ENCODE measurements around the gene ASF1B.

The ASF1B gene

DNA sequence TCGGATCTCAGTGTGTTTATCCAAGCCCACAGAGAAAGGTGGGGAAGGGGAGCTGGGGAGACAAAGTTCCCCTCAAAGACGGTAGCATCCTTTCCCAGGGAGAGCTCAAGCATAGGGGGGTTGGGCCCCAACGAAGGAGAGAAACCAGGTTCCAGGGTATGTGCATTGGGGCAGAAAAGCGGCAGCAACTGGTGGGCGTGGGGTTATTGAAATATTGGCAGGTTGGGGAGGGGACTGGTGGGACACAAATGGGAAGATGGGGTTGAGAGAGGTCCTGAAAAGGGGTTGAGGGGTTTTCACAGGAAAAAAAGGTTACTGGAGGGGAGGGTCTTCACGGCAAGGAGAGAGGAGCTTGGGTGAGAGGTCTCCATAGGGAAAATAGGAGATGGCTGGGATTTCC is 1.0 kb downstream of the ASF1B start:
- no peak for DNase-seq

- DNase-seq = no peak
Measured at GRCh38 chr19:14127929-14128509, 8.4 kb downstream of the ASF1B start.

DNA sequence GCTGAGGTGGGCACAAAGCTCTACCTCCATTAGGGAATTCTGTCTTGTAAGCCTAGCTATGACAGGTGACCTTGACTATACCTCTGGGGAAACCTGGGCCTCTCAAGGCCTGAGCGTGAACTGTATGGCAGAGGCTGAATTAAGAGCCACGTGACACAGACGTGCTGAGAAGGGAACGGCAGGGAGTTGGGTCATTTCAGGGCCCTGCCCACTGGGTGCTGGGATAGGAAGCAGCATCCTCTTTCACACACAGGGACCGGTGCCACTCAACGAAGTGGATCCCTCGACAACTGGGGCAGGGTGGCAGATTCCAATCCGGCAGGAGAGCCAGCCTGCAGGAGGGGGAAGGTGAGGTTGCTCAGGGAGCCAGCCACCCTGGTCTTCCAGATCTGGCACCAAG is 9.2 kb downstream of the ASF1B start:
- DNase-seq = no peak

- no peak for DNase-seq
Measured at GRCh38 chr19:14122924-14123323, 13.5 kb downstream of the ASF1B start.

DNA sequence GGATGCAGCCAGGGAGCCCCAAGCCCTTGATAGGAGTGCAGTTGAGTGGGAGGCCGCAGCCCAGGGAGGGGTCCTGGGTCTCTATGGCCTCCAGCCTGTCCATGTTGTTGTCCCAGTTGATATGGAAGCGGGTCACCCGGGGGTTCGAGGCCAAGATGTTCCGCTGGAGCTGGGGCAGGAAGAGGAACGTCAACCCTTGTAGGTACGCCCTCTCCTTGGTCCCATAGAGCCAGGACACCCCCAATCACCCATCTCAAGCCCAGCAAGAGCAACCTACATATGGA is 15.9 kb downstream of the ASF1B start:
- no peak for DNase-seq

DNA sequence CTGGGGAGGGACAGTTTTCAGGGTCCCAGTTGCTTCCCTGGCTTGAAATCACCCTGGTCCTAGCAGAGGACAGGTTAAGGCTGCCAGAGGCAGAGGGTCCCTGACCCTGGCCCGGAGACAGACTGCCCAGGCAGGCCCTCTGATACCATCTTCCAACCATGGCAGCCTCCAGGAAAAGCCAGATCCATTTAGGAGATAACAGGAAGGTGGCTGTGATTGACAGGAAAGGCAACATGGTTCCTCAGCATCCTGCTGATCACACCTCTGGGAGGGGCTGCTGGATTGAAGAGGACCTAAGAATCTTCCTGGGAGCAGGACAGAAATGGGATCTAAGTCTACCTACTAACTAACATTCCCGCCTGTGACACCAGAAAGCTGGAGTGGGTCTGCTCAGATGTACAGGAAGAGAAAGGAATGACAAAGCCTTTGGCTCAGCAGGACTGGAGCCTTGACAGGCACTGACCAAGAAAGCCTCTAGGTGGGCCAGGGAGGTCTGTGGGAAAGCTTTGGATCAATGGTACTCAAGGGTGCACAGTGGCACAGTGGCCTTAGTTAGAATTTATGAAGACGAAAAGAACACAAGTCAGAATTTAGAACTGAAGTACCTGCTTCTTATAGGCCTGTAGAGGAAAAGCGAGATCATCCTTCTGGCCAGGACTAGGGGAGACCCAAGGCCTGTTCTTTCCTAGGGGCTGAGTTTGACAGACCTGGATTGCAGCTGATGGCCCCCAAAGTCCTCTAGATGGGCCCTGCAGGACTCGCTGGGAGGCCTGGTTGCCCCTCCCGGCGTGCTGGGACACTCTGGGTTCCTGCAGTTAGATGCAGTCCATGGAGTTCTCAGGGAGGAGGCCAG is 16.5 kb downstream of the ASF1B start:
- DNase-seq = no peak

- DNase-seq = no peak
Measured at GRCh38 chr19:14119146-14119545, 17.2 kb downstream of the ASF1B start.

- DNase-seq = peak; percentile 42
Measured at GRCh38 chr19:14118165-14119051, 18.0 kb downstream of the ASF1B start.

GRCh38 chr19:14117668-14118164 is 18.7 kb downstream of the ASF1B start, which contains the start of gene PRKACA:
Gene PRKACA, minus strand, starts transcription at chr19:14117762. Its CDS starts 215 bp downstream, at chr19:14117547.
- DNase-seq = peak; percentile 99

DNA sequence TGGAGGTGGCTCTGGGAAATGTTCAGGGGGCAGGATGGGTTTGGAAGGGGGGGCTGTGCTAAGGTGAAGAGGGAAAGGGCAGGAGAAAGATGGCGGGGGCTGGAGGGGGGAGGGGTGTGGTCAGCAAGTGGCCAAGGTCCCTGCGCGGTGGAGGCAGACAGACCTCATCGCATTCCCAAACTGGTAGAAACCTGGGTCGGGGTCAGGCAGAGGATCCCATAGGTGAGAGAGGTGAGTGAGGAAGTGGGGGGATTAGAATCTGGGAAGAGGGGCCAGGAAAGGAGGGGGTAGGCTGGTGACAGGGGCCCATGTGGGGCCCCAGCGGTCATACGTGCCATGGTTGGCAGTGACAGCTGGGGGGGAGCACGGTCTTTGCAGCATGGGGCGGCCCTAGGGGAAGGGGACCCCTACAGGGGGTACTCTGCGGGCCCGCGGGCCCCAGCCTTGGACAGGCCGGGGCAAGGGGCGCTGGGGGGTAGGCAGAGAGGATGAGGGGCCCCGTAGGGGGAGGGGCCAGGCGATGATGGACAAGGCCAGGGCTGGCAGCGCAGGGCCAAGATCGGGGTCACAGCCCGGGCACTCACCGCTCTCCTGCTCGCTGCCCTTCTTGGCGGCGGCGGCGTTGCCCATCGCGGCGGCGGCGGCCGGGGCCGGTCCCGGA is 19.3 kb downstream of the ASF1B start:
- peak; percentile 19 for DNase-seq

GRCh38 chr19:14116525-14116917 is 19.9 kb downstream of the ASF1B start:
- DNase-seq = no peak

- no peak for DNase-seq
Measured at GRCh38 chr19:14115756-14116155, 20.6 kb downstream of the ASF1B start.

DNA sequence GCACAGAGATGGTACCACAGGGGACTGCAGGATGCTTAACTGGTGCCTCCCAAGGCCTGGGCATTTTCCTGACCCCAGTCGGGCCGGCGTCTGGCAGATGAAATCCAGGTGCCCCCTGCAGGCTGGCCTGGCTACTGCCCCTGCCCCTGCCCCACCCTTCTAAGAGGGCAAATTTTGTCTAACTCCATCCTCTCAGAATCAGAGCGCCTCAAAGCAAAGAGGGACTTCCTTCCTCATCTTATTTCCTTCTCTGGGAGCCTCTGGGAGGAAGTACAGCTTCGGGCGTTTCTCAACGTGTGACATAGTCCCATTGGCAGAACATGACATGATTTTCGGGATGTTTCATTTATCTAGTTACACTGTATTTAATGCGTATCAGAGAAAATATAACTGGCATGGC is 21.5 kb downstream of the ASF1B start:
- peak; percentile 56 for DNase-seq

- DNase-seq = no peak
Measured at GRCh38 chr19:14114439-14114838, 21.9 kb downstream of the ASF1B start.

DNA sequence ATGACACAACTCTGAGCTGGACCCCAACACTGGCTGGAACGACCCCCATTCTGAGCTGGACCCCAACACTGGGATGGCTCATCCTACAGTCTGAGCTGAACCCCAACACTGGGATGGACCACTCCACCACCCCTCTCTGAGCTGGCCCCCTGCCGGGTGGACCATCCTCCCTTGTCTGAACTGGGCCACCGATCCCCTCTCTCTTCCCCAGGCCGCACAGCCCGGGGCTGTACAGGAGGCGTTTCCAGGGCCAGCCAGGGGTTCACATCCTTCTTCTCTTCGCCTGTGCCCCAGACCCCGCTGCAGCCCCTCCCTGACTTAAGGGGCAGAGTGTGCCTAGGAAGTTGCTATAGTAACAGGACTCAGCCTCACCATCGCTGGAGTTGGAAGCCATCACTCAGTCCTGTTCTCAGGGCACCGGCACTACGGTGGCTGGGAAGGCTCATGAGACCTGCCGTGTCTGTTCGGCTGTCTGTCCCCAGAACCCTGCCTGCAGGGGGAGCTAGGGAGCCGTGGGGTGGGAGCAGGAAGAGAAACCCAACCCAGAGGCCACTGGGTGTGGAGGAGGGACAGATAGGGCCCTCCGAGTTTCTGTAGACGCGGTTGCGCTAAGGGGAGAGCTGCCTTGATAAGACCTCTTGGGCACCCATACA is 22.5 kb downstream of the ASF1B start:
- DNase-seq = peak; percentile 59

- no peak for DNase-seq
Measured at GRCh38 chr19:14112809-14113385, 23.5 kb downstream of the ASF1B start.

GRCh38 chr19:14112051-14112808 is 24.2 kb downstream of the ASF1B start:
- no peak for DNase-seq

- no peak for DNase-seq
Measured at GRCh38 chr19:14111486-14111885, 24.9 kb downstream of the ASF1B start.

DNA sequence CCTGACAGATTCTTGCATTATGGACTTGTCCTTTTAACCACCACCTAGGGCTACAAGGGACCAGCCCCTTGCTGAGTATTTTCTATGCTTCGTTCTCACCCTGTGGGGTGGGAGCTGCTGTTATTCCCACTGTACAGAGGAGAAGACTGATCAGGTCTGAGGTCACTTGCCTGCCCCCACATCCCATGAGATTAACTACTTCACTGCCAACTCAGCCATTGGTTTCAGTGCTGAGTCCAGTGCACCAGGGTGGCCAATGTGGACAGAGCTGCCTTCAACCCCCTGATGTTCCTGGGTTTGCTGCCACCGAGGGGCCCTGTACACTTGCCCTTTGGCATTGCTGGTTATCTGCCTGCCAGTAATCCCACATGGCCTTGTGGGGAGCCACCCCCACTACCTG is 25.7 kb downstream of the ASF1B start:
- DNase-seq = no peak

- no peak for DNase-seq
Measured at GRCh38 chr19:14107581-14108461, 28.6 kb downstream of the ASF1B start.
